C4-2B (cell line): ENCODE measurements around the gene TMTC2.

Source experiments
- ZFX ChIP-seq: fragments of 450-650 bp; IDR thresholded peaks from 2 replicates; pipeline ENCODE4 v1.6.1; 2017
- TF ChIP-seq, protein P1 (sequence below): fragments of 450-650 bp; conservative IDR thresholded peaks from 2 replicates; pipeline ENCODE4 v1.5.1; 2017; ENCODE audit warnings: mild to moderate bottlenecking

DNA sequence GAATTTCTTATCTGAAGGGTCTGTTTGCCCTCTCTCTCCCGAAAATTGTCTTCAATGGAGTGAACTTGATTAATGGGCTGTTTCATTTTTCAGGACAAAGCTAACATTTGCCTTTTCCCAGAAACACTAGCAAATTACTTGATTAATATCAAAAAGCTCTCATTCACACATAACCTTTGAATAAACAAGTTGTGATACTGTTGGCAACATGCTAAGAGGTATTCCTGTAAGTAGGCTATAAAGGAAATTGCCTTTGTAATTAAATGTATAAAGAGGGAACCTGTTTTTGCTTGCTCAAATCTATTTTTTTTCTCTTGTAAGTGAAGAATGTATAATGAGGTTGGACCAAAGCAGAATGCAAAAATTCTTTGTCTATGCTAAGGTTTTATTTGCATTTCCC lies 457.2 kb downstream of the TMTC2 start:
- TF ChIP-seq, protein P1, sequence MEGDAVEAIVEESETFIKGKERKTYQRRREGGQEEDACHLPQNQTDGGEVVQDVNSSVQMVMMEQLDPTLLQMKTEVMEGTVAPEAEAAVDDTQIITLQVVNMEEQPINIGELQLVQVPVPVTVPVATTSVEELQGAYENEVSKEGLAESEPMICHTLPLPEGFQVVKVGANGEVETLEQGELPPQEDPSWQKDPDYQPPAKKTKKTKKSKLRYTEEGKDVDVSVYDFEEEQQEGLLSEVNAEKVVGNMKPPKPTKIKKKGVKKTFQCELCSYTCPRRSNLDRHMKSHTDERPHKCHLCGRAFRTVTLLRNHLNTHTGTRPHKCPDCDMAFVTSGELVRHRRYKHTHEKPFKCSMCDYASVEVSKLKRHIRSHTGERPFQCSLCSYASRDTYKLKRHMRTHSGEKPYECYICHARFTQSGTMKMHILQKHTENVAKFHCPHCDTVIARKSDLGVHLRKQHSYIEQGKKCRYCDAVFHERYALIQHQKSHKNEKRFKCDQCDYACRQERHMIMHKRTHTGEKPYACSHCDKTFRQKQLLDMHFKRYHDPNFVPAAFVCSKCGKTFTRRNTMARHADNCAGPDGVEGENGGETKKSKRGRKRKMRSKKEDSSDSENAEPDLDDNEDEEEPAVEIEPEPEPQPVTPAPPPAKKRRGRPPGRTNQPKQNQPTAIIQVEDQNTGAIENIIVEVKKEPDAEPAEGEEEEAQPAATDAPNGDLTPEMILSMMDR = no peak
- TF ChIP-seq ZFX = no peak
